ENCODE measurements around the gene ANXA2R. TPM values are rescaled to one million over a fixed set of nuclear protein-coding genes. Genes with fewer than 3 reads are reported as not detected.

Gene ANXA2R
- total RNA-seq, 2 donors from 2014 or later = 33.0 to 44.0 TPM

DNA sequence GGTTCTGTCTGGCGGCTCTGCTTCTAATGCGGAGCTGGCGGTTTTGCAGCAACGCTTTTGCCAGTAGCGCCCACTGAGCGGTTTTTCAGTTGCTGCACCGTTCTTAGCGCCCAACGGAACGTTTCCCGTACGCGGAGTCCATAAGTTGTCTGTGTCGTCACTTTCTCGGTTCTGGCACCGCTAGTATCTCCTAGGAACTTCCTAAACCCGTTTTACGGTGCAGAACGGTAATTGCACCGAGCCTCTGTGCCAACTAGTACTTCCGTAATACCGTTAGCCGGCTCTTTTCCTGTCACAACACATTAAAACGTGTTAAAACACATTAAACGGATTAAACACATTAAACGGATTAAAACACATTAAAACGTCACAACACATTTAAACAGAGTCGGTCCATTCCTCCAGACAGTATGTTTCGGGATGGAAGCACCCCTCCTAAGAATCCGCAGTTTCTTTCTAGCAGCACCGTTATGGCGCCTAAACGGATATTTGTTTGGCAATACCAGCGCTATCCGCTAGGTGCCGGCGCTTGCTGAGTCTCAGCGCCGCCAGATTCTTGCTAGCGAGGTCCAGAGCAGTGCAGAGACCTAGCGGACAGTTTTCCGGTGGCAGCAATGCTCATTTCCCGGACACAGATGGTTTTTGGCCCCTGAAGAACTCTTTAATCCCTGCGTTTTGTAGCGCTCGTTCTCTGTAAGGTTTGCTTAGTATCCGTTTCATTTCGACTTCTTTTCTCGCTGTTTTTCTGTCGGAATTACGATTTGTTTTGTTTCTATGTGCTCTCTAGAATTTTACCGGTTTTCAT, 45.4 kb downstream of the ANXA2R start:
- Mint-ChIP-seq H3K4me1 (peaks cover 25% of the 10 kb centered on the region), H3K27me3 (no peaks in the 10 kb centered on the region), H3K4me3 (peak overlapping the region; percentile 95), H3K27ac (peak overlapping the region; percentile 100), H3K36me3 (ENCODE audit: low read depth) (peaks cover 2% of the 10 kb centered on the region)
- H3K9me3 ChIP-seq (ENCODE audit: control insufficient read depth, low read length, poor library complexity, severe bottlenecking) = no peaks in the 10 kb centered on the region
- ATAC-seq (peak; percentile 68), DNase-seq (peak; percentile 67 to 86 (median 76))

DNA sequence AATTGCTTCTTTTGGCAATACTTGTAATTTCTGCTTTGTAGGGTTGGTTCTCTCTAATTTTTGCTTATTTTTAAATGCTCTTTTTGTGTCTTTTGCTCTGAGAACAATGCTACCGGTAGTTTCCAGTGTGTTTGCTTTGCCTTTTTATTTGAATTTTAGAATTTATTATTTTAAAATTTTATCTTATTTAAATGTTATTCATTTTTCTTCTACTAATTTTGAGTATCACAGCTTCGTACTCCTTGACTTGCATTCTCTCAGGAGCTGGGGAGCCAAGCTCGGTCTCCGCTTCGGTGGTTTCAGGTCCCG, 45.9 kb downstream of the ANXA2R start:
- H3K27me3 Mint-ChIP-seq = no peaks in the 10 kb centered on the region
- H3K27ac Mint-ChIP-seq = peak overlapping the region; percentile 100
- H3K4me3 Mint-ChIP-seq = peak overlapping the region; percentile 95
- no peak for ATAC-seq
- H3K4me1 Mint-ChIP-seq = peaks cover 29% of the 10 kb centered on the region
- no peak for DNase-seq
- peaks cover 2% of the 10 kb centered on the region for H3K36me3 Mint-ChIP-seq (ENCODE audit: low read depth)
- H3K9me3 ChIP-seq (ENCODE audit: control insufficient read depth, low read length, poor library complexity, severe bottlenecking) = no peaks in the 10 kb centered on the region

DNA sequence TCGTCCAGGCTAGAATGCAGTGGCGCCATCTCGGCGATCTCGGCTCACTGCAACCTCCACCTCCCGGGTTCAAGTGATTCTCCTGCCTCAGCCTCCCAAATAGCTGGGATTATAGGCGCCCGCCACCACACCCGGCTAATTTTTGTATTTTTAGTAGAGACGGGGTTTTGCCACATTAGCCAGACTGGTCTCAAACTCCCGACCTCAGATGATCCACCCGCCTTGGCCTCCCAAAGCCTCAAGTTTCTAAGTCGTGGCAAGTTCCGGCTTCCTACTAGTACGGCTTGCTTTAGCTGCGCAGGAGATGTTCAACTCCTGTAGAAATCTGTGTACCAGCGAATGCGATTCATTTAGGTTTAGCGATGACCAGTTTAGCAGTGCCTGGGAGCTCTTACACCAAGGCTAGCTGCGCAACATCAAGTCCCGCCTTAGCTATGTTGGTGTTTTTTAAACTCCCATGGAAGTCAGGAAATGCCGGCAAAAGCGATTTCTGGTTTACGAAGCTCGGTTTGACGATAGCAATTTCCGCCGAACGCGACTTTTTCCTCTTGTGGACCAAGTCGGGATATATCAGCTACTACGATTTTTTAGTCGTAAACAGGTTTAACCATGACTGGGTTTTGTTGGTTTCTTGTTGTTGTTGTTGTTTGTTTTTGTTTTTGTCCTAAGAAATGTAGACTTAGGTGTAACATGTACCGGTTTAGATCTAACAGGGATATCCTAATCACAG, 46.4 kb downstream of the ANXA2R start:
- ATAC-seq (peak; percentile 35), DNase-seq (peak in 2 of 3 donors; percentile 54 to 56)
- no peaks in the 10 kb centered on the region for H3K27me3 Mint-ChIP-seq
- H3K4me3 Mint-ChIP-seq = peak overlapping the region; percentile 95
- H3K27ac Mint-ChIP-seq = peak overlapping the region; percentile 100
- peaks cover 32% of the 10 kb centered on the region for H3K4me1 Mint-ChIP-seq
- peaks cover 2% of the 10 kb centered on the region for H3K36me3 Mint-ChIP-seq (ENCODE audit: low read depth)
- H3K9me3 ChIP-seq (ENCODE audit: control insufficient read depth, low read length, poor library complexity, severe bottlenecking) = no peaks in the 10 kb centered on the region

DNA sequence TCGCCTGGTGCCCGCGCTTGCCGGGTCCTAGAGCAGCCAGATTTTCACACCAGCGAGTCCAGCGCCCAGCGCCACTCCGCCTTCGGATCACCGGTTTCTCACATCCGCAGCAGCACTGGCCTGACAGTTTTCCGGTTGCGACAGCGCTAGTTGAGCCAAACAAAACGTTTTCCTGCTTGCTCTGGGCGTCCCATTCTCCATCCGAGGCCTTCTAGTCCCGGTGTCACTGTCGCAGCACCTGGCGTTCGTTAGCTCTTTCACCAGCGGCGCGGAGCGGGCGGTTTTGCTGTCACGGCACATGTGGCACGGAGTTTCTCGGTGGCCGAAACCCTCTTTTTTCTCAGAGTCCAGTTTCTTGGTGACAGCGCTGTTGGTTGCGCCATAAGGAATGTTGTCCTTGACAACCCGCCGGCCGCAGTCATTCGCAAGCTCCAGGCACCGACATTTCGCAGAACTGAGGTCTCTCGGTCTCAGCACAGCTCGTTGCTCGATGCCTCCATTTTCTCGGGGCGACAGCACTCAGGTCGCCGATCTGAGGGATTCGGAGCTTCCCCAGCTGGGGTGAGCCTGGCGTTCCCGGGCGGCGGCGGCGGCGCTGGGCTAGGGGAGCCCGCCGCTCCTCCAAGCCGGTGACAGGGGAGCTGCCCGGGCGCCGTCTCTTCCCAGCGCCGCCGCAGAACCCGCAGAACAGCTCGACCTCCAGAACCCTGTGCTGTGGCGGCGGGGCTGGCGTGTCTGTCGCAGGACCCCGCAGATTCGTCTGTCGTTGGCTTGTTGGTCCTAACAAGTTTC, 47.8 kb downstream of the ANXA2R start:
- peak overlapping the region; percentile 100 for H3K27ac Mint-ChIP-seq
- DNase-seq (peak; percentile 47 to 66 (median 58)), ATAC-seq (peak; percentile 45)
- no peaks in the 10 kb centered on the region for H3K9me3 ChIP-seq (ENCODE audit: control insufficient read depth, low read length, poor library complexity, severe bottlenecking)
- peak overlapping the region; percentile 95 for H3K4me3 Mint-ChIP-seq
- H3K27me3 Mint-ChIP-seq = no peaks in the 10 kb centered on the region
- peaks cover 38% of the 10 kb centered on the region for H3K4me1 Mint-ChIP-seq
- H3K36me3 Mint-ChIP-seq (ENCODE audit: low read depth) = peaks cover 4% of the 10 kb centered on the region

DNA sequence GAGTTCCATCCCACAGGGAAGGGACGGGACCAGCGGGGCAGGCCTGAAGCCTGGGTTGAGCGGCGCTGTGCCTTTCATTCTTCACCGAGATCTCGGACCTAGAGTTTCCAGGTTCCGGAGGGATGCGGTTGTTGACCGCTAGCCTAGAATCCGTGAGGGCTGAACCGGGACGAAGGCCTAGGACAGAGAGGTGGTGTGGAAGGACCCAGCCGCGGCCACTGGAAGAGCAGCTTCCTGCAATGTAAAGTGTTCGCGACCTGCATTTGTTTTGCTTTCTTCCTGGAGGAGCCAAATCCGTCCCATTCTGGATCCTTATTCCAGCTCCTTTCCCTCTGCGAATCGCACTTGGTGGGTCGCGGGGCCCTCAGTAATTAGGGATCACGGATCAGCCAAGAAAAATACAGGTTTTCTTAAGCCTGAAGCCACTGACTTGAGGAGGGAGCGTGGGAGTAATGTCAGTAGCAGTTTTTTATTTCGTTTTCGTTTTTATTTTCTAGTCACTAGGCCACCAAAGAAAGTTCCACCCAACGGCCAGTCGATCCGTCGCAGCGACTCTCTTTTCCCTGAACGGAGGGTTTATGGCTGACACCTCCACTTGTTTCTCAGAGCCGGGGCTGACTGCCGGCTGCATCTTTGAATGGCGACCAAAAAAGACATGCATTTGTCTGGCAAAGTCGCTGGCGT, 48.6 kb downstream of the ANXA2R start:
- H3K27me3 Mint-ChIP-seq = no peaks in the 10 kb centered on the region
- no peak for DNase-seq
- peaks cover 38% of the 10 kb centered on the region for H3K4me1 Mint-ChIP-seq
- no peak for ATAC-seq
- peak overlapping the region; percentile 100 for H3K27ac Mint-ChIP-seq
- no peaks in the 10 kb centered on the region for H3K9me3 ChIP-seq (ENCODE audit: control insufficient read depth, low read length, poor library complexity, severe bottlenecking)
- peaks cover 4% of the 10 kb centered on the region for H3K36me3 Mint-ChIP-seq (ENCODE audit: low read depth)
- peak overlapping the region; percentile 95 for H3K4me3 Mint-ChIP-seq

DNA sequence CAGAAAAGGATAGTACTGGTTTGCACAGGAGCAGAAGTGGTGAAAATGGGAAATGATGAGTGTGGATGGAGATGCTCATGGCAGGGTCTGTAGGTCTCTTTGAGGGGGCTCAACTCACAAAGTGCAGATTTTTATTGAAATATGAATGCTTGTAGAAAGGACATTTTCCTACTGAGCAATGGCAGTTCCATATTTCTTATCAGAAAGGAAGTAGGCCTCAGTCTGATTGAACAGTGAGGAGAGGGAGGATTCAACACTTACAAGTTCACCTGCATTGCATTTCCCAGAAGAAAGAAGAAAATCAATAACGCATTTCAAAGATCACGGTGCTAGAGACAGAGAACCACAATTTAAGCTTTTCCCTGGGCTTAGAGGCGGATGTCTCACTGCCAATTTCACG, 49.2 kb downstream of the ANXA2R start:
- H3K9me3 ChIP-seq (ENCODE audit: control insufficient read depth, low read length, poor library complexity, severe bottlenecking) = no peaks in the 10 kb centered on the region
- H3K27ac Mint-ChIP-seq = peak overlapping the region; percentile 100
- peaks cover 6% of the 10 kb centered on the region for H3K36me3 Mint-ChIP-seq (ENCODE audit: low read depth)
- no peaks in the 10 kb centered on the region for H3K27me3 Mint-ChIP-seq
- peaks cover 41% of the 10 kb centered on the region for H3K4me1 Mint-ChIP-seq
- H3K4me3 Mint-ChIP-seq = peak overlapping the region; percentile 95
- no peak for ATAC-seq
- no peak for DNase-seq

Other genes with a start within 250 kb of the ANXA2R start
- gene SELENOP, start 228.4 kb downstream of the ANXA2R start, total RNA-seq = under 1 TPM in 1 of 2 donors, not detected in 1; 0.70 TPM
- 10 to 100 TPM; 68.0 to 69.9 TPM for gene ZNF131, start 80.6 kb upstream of the ANXA2R start, total RNA-seq
- gene NIM1K, start 151.9 kb upstream of the ANXA2R start, total RNA-seq = 1 to 10 TPM in 1 of 2 donors, under 1 TPM in 1; 0.76 to 1.1 TPM

Measured in T-helper 17 cell (primary cell).